Liver (tissue), 6 donors: Measurements from ENCODE around the gene KNTC1. TPM values are rescaled to one million over a fixed set of nuclear protein-coding genes. Genes with fewer than 3 reads are reported as not detected.

ENCODE experiments used
- GABPA ChIP-seq, 2 donors: IDR thresholded peaks in 1 of 2; conservative IDR thresholded peaks in 1 of 2; 2 replicates each; pipeline ENCODE4 v1.6.1; 2016; ENCODE audit warnings: antibody characterized with exemption in 2 of 2, mild to moderate bottlenecking in 1 of 2, moderate library complexity in 1 of 2
- HNF4G ChIP-seq: IDR thresholded peaks from 2 replicates; pipeline ENCODE4 v1.6.1; 2016; ENCODE audit warnings: antibody characterized with exemption
- RAD21 ChIP-seq, 2 donors: IDR thresholded peaks; 2 replicates each; pipeline ENCODE4 v1.6.1; 2016; ENCODE audit warnings: antibody characterized with exemption in 2 of 2, mild to moderate bottlenecking in 2 of 2
- RXRA ChIP-seq, 2 donors: IDR thresholded peaks; 2 replicates each; pipeline ENCODE4 v1.6.1; 2017 to 2018; ENCODE audit warnings: antibody characterized with exemption in 2 of 2, mild to moderate bottlenecking in 1 of 2
- YY1 ChIP-seq: IDR thresholded peaks from 2 replicates; pipeline ENCODE4 v1.6.1; 2016; ENCODE audit warnings: antibody characterized with exemption, mild to moderate bottlenecking
- polyA plus RNA-seq, 2 donors: library from polyadenylated mRNA; stranded (reverse) in 1 of 2; unstranded in 1 of 2; fragments of 200-250 nt in 1 of 2; fragments of >200 nt in 1 of 2; fragmentation: Nextera tagmentation in 1 of 2; extraction: Ambion mirVana in 1 of 2; gene quantifications; one replicate each; pipeline versions ENCODE4 v1.2.1 to v1.2.3, GENCODE V29; 2013 to 2015
- small RNA-seq: library from RNA; depleted of rRNA; stranded (forward); fragments of <200 nt; gene quantifications from one replicate; pipeline ENCODE3, GENCODE V24; 2014
- total RNA-seq, 2 donors: library from RNA; depleted of rRNA; stranded (reverse); fragments of >200 nt; gene quantifications; one replicate each; pipeline ENCODE4 v1.2.3, GENCODE V29; 2014
- TF ChIP-seq, protein P1 (sequence below): IDR thresholded peaks from 2 replicates; pipeline ENCODE4 v1.6.1; 2016; ENCODE audit warnings: antibody characterized with exemption
- TF ChIP-seq, protein P2 (sequence below): IDR thresholded peaks from 2 replicates; pipeline ENCODE4 v1.6.1; 2016; ENCODE audit warnings: antibody characterized with exemption
- donor health status: healthy.
- donor health status: healthy.
- donor health status: healthy.

KNTC1 gene
- total and polyA plus RNA-seq, 4 donors: 1.3 to 34.7 (median 4.0) TPM

DNA sequence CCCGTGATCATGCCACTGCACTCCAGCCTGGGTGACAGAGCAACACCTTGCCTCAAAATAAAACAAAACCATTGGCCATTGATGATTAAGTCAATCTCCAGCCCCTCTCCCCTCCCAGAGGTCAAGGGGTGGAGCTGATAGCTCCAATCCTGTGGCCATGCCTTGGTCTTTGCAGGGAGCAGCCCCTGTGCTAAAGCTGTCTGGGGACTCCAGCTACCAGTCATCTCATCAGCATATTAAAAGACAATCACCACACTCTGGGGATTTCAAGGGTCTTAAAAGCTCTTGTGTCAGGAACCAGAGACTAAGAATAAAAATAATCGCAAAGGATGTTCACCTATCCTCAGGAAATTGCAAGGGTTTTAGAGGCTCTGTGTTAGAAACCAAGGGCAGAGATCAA lies 145.5 kb downstream of the KNTC1 start (continued):
- TF ChIP-seq, protein P1, sequence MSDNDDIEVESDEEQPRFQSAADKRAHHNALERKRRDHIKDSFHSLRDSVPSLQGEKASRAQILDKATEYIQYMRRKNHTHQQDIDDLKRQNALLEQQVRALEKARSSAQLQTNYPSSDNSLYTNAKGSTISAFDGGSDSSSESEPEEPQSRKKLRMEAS: no peak
- no peak for TF ChIP-seq GABPA (IDR thresholded peaks at IDR 0.05 in 1 of 2, conservative IDR thresholded peaks at IDR 0.05 in 1 of 2)
- TF ChIP-seq HNF4G: no peak
- TF ChIP-seq RAD21 (IDR thresholded peaks at IDR 0.05): no peak
- TF ChIP-seq YY1: no peak
- no peak for TF ChIP-seq RXRA (IDR thresholded peaks at IDR 0.05)
- TF ChIP-seq, protein P2, sequence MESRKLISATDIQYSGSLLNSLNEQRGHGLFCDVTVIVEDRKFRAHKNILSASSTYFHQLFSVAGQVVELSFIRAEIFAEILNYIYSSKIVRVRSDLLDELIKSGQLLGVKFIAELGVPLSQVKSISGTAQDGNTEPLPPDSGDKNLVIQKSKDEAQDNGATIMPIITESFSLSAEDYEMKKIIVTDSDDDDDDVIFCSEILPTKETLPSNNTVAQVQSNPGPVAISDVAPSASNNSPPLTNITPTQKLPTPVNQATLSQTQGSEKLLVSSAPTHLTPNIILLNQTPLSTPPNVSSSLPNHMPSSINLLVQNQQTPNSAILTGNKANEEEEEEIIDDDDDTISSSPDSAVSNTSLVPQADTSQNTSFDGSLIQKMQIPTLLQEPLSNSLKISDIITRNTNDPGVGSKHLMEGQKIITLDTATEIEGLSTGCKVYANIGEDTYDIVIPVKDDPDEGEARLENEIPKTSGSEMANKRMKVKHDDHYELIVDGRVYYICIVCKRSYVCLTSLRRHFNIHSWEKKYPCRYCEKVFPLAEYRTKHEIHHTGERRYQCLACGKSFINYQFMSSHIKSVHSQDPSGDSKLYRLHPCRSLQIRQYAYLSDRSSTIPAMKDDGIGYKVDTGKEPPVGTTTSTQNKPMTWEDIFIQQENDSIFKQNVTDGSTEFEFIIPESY: no peak

Small RNAs within 50 kb of the gene (small RNA-seq; reads per million reads assigned to genes)
- not detected for gene AC026333.1
- 0.11 reads per million for gene RF00411

Other genes starting within 250 kb of the KNTC1 start
- 10 to 100 TPM; 19.9 to 41.9 TPM for gene CLIP1, start 104.6 kb upstream of the KNTC1 start, total RNA-seq
- 10 to 100 TPM; 13.0 to 32.2 TPM for gene CLIP1, start 104.6 kb upstream of the KNTC1 start, polyA plus RNA-seq
- 10 to 100 TPM; 18.7 to 20.5 TPM for gene ZCCHC8, start 26.3 kb upstream of the KNTC1 start, total RNA-seq
- 1 to 10 TPM; 5.2 to 7.2 TPM for gene ZCCHC8, start 26.3 kb upstream of the KNTC1 start, polyA plus RNA-seq
- gene RSRC2, start 313 bp upstream of the KNTC1 start, total RNA-seq: 10 to 100 TPM; 22.4 to 31.4 TPM
- gene RSRC2, start 313 bp upstream of the KNTC1 start, polyA plus RNA-seq: 10 to 100 TPM; 15.5 to 29.0 TPM
- gene HCAR2, start 176.1 kb downstream of the KNTC1 start, total RNA-seq: under 1 TPM; 0.08 to 0.70 TPM
- gene HCAR2, start 176.1 kb downstream of the KNTC1 start, polyA plus RNA-seq: under 1 TPM in 1 of 2 donors, not detected in 1; 0.08 TPM
- 1 to 10 TPM in 1 of 2 donors, under 1 TPM in 1; 0.08 to 1.3 TPM for gene HCAR3, start 189.6 kb downstream of the KNTC1 start, total RNA-seq
- under 1 TPM in 1 of 2 donors, not detected in 1; 0.10 TPM for gene HCAR3, start 189.6 kb downstream of the KNTC1 start, polyA plus RNA-seq
- gene HCAR1, start 203.6 kb downstream of the KNTC1 start, total RNA-seq: under 1 TPM in 1 of 2 donors, not detected in 1; 0.19 TPM
- under 1 TPM in 1 of 2 donors, not detected in 1; 0.01 TPM for gene HCAR1, start 203.6 kb downstream of the KNTC1 start, polyA plus RNA-seq
- 10 to 100 TPM; 14.1 to 17.4 TPM for gene DENR, start 225.6 kb downstream of the KNTC1 start, total RNA-seq
- 10 to 100 TPM; 10.9 to 17.7 TPM for gene DENR, start 225.6 kb downstream of the KNTC1 start, polyA plus RNA-seq
- gene CCDC62, start 247.3 kb downstream of the KNTC1 start, total RNA-seq: under 1 TPM; 0.28 to 0.67 TPM
- gene CCDC62, start 247.3 kb downstream of the KNTC1 start, polyA plus RNA-seq: under 1 TPM in 1 of 2 donors, not detected in 1; 0.03 TPM